Measurements from ENCODE around the gene MYBPC1. TPM values are rescaled to one million over a fixed set of nuclear protein-coding genes. Genes with fewer than 3 reads are reported as not detected.
"Not testable (repeated sequence)": the region's sequence is repeated elsewhere in the genome, so short reads cannot be mapped to it uniquely, and the experiment has no call there.

The MYBPC1 gene
- total RNA-seq, 1 experiment from 2014 or later = not detected

DNA sequence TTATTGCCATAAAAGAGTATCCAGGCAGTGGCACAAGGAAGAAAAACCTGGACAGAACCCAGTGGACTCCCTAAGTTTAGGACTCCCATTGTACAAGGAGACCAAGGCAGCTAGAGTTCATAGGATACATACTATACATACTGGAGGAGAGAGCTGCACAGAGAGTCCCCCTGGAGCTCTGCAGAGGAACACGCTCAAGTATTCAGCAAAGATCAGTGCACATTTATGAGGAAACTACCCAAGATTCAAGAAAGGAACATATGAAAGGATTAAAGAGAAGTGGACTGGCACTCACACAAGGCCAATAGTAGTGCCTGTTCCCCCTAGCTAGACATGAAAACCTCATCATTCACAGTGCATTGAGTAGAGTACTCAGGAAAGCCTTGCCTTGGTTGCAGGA is 59.7 kb downstream of the MYBPC1 start:
- no peaks in the 10 kb centered on the region for H3K9me3 ChIP-seq (ENCODE audit: control insufficient read depth, insufficient read depth, low read depth, low read length)
- TF ChIP-seq SIN3A (IDR thresholded peaks at IDR 0.05; ENCODE audit: borderline replicate concordance, insufficient read depth, low read depth, low read length) = no peak
- TF ChIP-seq, protein P1, sequence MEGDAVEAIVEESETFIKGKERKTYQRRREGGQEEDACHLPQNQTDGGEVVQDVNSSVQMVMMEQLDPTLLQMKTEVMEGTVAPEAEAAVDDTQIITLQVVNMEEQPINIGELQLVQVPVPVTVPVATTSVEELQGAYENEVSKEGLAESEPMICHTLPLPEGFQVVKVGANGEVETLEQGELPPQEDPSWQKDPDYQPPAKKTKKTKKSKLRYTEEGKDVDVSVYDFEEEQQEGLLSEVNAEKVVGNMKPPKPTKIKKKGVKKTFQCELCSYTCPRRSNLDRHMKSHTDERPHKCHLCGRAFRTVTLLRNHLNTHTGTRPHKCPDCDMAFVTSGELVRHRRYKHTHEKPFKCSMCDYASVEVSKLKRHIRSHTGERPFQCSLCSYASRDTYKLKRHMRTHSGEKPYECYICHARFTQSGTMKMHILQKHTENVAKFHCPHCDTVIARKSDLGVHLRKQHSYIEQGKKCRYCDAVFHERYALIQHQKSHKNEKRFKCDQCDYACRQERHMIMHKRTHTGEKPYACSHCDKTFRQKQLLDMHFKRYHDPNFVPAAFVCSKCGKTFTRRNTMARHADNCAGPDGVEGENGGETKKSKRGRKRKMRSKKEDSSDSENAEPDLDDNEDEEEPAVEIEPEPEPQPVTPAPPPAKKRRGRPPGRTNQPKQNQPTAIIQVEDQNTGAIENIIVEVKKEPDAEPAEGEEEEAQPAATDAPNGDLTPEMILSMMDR (IDR thresholded peaks at IDR 0.05) = no peak
- TF ChIP-seq POLR2AphosphoS5 (IDR thresholded peaks at IDR 0.05; ENCODE audit: low read depth, low read length) = no peak
- TF ChIP-seq TCF7L2 (IDR thresholded peaks at IDR 0.05; ENCODE audit: low read depth, low read length) = no peak
- TF ChIP-seq, protein P2, sequence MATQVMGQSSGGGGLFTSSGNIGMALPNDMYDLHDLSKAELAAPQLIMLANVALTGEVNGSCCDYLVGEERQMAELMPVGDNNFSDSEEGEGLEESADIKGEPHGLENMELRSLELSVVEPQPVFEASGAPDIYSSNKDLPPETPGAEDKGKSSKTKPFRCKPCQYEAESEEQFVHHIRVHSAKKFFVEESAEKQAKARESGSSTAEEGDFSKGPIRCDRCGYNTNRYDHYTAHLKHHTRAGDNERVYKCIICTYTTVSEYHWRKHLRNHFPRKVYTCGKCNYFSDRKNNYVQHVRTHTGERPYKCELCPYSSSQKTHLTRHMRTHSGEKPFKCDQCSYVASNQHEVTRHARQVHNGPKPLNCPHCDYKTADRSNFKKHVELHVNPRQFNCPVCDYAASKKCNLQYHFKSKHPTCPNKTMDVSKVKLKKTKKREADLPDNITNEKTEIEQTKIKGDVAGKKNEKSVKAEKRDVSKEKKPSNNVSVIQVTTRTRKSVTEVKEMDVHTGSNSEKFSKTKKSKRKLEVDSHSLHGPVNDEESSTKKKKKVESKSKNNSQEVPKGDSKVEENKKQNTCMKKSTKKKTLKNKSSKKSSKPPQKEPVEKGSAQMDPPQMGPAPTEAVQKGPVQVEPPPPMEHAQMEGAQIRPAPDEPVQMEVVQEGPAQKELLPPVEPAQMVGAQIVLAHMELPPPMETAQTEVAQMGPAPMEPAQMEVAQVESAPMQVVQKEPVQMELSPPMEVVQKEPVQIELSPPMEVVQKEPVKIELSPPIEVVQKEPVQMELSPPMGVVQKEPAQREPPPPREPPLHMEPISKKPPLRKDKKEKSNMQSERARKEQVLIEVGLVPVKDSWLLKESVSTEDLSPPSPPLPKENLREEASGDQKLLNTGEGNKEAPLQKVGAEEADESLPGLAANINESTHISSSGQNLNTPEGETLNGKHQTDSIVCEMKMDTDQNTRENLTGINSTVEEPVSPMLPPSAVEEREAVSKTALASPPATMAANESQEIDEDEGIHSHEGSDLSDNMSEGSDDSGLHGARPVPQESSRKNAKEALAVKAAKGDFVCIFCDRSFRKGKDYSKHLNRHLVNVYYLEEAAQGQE (IDR thresholded peaks at IDR 0.05; ENCODE audit: insufficient read depth in 1 of 2, low read depth in 2 of 2, low read length in 1 of 2) = no peak
- H3K27me3 ChIP-seq (ENCODE audit: control insufficient read depth, insufficient read depth, low read length) = peaks cover 2% of the 10 kb centered on the region; the same call in 1 of the 2 replicates
- H3K36me3 ChIP-seq (ENCODE audit: control insufficient read depth, insufficient read depth, low read length) = no peaks in the 10 kb centered on the region
- ATAC-seq (no peak), DNase-seq (ENCODE audit: low read depth, low spot score) (no peak)
- POLR2A ChIA-PET = no interaction called here
- in situ Hi-C loops (cut with HindIII; ENCODE audit: low pct_unique_long_range_greater_than_20kb, low sequenced_read_pairs) = no loop called here
- intact Hi-C loops (cut with micrococcal nuclease; ENCODE audit: unreplicated experiment) = no loop called here
- CTCF ChIA-PET = no interaction called here
- no peaks in the 10 kb centered on the region for H3K4me1 ChIP-seq (ENCODE audit: control insufficient read depth, insufficient read depth, low read length)
- no TSS peak for BruUV-seq (replicated peaks)
- H3K27ac ChIP-seq (ENCODE audit: low read length) = no peak overlapping the region
- H3K4me3 ChIP-seq (ENCODE audit: low read depth in 2 of 2, low read length in 2 of 2) = no peak overlapping the region

DNA sequence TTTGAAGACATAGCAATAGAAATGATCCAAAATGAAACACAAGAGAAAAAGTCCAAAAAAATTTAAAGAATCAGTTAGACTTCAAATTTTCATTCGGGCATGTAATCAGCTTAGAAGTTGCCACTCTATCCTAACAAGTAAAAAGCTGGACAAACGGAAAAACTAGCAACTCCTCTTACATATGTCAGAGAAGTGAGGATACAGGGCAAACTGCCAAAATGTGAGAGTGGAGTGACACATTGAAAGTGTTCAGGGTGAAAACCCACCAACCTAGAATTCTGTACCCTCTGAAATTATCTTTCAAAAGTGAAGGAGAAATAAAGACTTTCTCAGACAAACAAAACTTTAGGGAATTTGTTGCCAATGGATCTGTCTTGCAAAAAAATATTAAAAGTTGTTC is 60.6 kb downstream of the MYBPC1 start:
- intact Hi-C loops (cut with micrococcal nuclease; ENCODE audit: unreplicated experiment) (no loop called here), in situ Hi-C loops (cut with HindIII; ENCODE audit: low pct_unique_long_range_greater_than_20kb, low sequenced_read_pairs) (no loop called here)
- Histone ChIP-seq H3K27me3 (ENCODE audit: control insufficient read depth, insufficient read depth, low read length) (no peaks in the 10 kb centered on the region), H3K4me1 (ENCODE audit: control insufficient read depth, insufficient read depth, low read length) (no peaks in the 10 kb centered on the region), H3K27ac (ENCODE audit: low read length) (no peak overlapping the region), H3K36me3 (ENCODE audit: control insufficient read depth, insufficient read depth, low read length) (no peaks in the 10 kb centered on the region), H3K9me3 (ENCODE audit: control insufficient read depth, insufficient read depth, low read depth, low read length) (no peaks in the 10 kb centered on the region), H3K4me3 (ENCODE audit: low read depth in 2 of 2, low read length in 2 of 2) (no peak overlapping the region)
- POLR2A ChIA-PET = no interaction called here
- no peak for DNase-seq (ENCODE audit: low read depth, low spot score)
- no peak for ATAC-seq
- BruUV-seq (replicated peaks) = no TSS peak
- TF ChIP-seq POLR2AphosphoS5 (IDR thresholded peaks at IDR 0.05; ENCODE audit: low read depth, low read length) (no peak), TCF7L2 (IDR thresholded peaks at IDR 0.05; ENCODE audit: low read depth, low read length) (no peak), SIN3A (IDR thresholded peaks at IDR 0.05; ENCODE audit: borderline replicate concordance, insufficient read depth, low read depth, low read length) (no peak)
- TF ChIP-seq, protein P1 (IDR thresholded peaks at IDR 0.05) = no peak
- TF ChIP-seq, protein P2 (IDR thresholded peaks at IDR 0.05; ENCODE audit: insufficient read depth in 1 of 2, low read depth in 2 of 2, low read length in 1 of 2) = no peak
- CTCF ChIA-PET = no interaction called here

DNA sequence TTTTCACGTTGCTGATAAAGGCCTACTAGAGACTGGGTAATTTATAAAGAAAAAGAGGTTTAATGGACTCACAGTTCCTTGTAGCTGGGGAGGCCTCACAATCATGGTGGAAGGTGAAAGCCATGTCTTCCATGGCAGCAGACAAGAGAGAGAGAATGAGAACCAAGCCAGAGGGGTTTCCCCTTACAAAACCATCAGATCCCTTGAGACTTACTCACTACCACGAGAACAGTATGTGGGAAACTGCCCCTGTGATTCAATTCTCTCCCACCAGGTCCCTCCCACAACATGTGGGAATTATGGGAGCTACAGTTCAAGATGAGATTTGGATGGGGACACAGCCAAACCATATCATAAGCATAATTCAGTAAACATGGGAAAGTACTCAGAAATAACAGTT is 65.9 kb downstream of the MYBPC1 start:
- in situ Hi-C loops (cut with HindIII; ENCODE audit: low pct_unique_long_range_greater_than_20kb, low sequenced_read_pairs); BruUV-seq (replicated peaks): not testable (repeated sequence)

More for the DNA sequence above, 65.9 kb downstream of the MYBPC1 start:
- H3K9me3 ChIP-seq (ENCODE audit: control insufficient read depth, insufficient read depth, low read depth, low read length); DNase-seq (ENCODE audit: low read depth, low spot score); H3K27me3 ChIP-seq (ENCODE audit: control insufficient read depth, insufficient read depth, low read length); H3K36me3 ChIP-seq (ENCODE audit: control insufficient read depth, insufficient read depth, low read length); ATAC-seq; CTCF ChIA-PET; H3K27ac ChIP-seq (ENCODE audit: low read length); H3K4me1 ChIP-seq (ENCODE audit: control insufficient read depth, insufficient read depth, low read length); H3K4me3 ChIP-seq (ENCODE audit: low read depth in 2 of 2, low read length in 2 of 2); intact Hi-C loops (cut with micrococcal nuclease; ENCODE audit: unreplicated experiment); POLR2A ChIA-PET: not testable (repeated sequence)

Data from Panc1 (cell line).